Measurements from ENCODE around the gene ANKRD10.

Gene ANKRD10

GRCh38 chr13:110885966-110886869 lies 28.7 kb downstream of the ANKRD10 start:
- no peak for DNase-seq (ENCODE audit: low read depth in 2 of 2)

GRCh38 chr13:110885516-110885915 lies 29.4 kb downstream of the ANKRD10 start:
- no peak for DNase-seq (ENCODE audit: low read depth in 2 of 2)

GRCh38 chr13:110884517-110884916 lies 30.4 kb downstream of the ANKRD10 start:
- DNase-seq (ENCODE audit: low read depth in 2 of 2), result no peak

GRCh38 chr13:110883542-110883941 lies 31.3 kb downstream of the ANKRD10 start:
- DNase-seq (ENCODE audit: low read depth in 2 of 2), result no peak

DNA sequence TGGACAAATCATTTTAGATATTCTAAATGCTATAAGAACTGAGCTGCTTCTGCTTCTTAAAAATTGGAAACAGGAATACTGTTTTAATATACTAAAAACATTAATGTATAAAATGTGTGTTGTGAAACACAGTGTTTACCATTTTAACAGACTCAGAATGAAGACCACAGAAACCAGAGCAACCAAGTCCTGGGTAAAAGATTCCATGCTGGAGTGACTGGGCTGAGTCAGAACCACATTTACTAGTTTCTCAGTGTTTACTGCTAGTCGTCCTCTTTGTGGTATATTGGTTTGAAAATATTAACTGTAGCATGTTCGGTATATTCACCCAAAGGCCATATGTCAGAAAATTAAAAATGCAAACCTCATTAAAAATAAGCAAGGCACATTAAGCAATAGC lies 31.9 kb downstream of the ANKRD10 start:
- DNase-seq (ENCODE audit: low read depth in 2 of 2), result no peak

DNA sequence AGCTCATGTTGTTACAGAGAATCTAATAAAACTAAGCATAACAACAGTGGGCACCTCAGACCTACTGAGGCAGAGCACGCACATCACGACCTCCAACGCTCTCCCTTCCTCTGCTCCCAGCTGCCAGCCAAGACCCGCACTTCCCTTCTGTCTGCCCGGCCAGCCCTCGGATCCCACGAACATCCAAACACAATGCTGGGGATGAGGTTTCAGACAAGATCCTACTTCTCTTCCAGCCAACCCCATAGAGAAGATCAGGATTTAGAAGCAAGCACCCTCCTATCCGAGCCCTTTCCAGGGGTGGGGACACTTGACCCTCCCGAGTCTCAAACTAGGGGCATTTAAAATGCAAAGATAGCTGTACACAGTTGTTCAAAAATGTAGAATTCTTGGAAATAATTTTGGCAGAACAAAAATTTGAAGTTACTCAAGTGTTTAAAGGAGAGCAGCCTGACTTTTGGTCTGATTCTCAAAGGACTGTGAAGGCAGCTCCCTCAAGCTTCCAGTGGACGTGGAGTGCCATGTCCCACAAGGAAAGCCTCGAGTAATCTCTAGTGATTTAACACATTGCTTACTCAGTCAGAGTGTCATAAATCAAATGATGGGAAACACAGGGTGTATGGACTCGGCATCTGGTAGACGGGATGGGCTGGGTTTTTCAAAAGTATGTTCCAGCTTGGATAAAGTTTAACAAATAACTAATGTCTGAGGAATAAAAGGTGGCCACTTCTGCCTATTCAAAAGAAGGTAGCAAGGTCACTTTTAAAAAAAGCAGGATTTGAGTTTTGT lies 32.8 kb downstream of the ANKRD10 start:
- DNase-seq (ENCODE audit: low read depth in 2 of 2), result no peak

GRCh38 chr13:110880627-110881026 lies 34.2 kb downstream of the ANKRD10 start:
- DNase-seq (ENCODE audit: low read depth in 2 of 2), result no peak

GRCh38 chr13:110879482-110879881 lies 35.4 kb downstream of the ANKRD10 start:
- no peak for DNase-seq (ENCODE audit: low read depth in 2 of 2)

GRCh38 chr13:110877737-110878258 lies 37.1 kb downstream of the ANKRD10 start:
- no peak for DNase-seq (ENCODE audit: low read depth in 2 of 2)

- no peak for DNase-seq (ENCODE audit: low read depth in 2 of 2)
Observed at GRCh38 chr13:110876609-110877008, 38.3 kb downstream of the ANKRD10 start.

GRCh38 chr13:110875241-110875640 lies 39.6 kb downstream of the ANKRD10 start:
- no peak for DNase-seq (ENCODE audit: low read depth in 2 of 2)

DNA sequence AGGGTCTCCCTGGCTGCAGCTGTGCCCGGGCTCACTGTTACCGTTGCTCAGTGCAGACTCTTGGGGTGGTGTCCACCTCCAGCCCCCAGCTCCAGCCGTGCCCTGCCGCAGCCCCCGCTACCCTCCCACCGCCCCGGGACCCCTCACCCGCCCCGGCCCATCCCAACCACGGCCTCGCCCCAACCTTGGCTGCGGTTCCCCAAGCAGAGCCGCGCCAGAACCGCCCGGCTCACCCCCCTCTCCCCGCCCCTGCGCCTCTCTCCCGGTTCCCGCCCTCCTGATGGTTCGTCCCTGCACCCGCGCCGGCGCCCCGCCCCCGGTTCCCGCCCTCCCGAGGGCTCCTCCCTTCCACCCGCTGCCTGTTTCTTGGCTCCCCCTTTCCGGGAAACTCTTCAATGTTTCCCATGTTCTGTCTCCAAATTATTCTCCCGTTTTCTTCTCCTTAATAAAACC lies 40.3 kb downstream of the ANKRD10 start:
- peak in 1 of 2 donors; percentile 18 for DNase-seq (ENCODE audit: low read depth in 2 of 2)

DNA sequence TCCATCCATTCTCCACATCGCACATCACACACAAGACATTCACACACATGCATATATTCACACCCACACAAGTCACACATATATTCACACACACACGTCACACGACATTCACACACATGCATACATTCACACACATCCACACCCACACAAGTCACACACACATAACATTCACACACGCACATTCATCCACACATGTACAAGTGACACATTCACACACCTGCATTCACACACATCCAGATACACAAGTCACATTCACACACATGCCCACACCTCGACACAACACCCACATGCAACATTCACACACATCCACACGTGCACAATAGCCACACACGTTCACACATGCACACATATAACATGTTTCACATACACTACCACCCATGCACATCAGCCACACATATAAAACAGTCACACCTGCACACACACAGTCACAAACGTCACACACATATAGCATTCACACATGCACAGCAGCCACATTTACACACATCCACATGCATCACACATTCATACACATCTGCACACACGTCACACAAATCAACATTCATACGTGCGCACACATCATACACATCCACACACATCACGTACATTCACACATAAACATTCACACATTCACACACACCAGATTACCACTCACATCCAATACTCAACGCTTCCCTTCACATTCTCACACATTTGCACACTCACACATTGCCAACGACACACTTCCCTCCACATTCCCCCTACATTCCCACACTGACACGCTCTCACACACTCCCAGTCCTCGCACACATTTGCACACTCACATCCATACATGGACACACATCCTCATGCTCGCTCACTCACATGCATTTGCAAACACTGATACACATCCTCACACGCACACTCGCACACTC lies 41.0 kb downstream of the ANKRD10 start:
- no peak for DNase-seq (ENCODE audit: low read depth in 2 of 2)

DNA sequence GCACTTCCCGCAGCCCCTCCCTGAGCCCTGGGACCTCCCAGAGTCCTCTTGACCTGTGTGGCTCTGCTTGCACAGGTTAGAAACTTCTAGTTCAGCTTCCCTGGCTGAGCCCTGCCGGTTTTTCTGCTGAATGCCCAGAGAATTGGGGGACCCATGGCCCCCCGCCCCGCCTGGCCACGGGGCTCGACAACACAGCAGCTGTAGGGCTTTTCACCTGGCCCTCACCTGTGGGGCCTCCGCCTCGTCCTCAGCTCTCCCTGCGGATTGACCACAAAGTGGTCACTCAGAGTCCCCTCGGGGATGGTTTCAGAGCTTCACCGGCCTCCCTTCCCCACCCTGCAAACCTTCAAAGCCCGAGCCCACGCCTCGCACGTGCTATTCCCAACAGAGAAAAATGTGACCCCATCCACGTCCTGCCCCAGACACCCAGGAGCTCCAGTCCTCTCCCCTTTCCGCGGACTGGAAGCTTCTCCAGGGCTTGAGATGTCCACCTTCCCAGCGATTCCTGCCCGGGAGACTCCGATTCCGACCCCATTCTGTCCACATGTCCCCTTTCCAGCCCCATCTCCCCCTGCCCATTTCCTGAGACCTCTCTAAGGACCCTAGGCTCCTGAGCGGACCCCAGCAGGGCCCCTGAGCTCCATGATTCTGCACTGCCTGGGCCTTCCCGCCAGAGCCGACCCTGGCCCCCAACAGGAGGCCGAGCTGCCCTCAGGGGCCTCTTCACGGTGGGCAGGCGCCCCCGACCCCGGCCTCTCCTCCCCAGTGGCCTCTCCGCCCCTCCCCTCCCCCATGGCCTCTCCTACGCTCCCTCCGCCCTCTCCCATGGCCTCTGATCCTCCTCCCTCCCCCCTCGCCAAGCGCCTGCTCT lies 41.9 kb downstream of the ANKRD10 start:
- no peak for DNase-seq (ENCODE audit: low read depth in 2 of 2)

DNA sequence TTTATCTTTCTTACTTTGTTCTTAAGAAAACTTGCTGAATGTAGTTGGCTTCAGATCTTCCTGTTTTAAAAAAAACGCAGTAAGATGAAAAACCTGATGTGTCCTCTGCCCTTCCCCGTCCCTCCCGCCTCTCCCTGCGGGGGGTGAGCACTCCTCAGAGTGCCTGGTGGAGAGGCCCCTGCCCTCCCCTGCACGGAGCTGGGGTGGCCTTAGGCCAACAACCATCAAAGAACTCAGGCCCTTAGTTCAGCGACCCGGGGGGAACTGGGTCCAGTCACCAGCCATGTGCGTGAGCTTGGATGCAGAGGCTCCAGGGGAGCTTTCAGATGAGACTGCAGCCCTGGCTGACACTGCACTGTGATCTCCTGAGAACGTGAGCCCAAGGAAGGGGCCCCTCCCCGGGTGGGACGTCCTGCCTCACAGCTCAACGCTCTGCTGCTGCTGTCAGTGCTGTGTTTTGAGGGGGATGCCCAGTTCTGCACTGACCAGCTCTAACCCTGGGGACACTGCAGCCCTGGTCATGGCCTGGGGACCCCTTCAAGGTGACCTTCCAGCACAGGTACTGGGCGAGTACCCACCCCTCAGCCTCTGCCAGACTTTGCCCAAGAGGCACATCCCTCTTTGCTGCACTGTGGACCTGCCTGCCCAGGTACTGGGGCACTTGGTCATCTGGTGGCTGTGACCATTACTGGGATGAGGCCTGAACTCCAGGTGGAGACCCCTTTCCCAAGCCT lies 42.7 kb downstream of the ANKRD10 start:
- no peak for DNase-seq (ENCODE audit: low read depth in 2 of 2)

GRCh38 chr13:110869805-110870706 lies 44.8 kb downstream of the ANKRD10 start:
- no peak for DNase-seq (ENCODE audit: low read depth in 2 of 2)

- no peak for DNase-seq (ENCODE audit: low read depth in 2 of 2)
Observed at GRCh38 chr13:110869231-110869804, 45.6 kb downstream of the ANKRD10 start.

DNA sequence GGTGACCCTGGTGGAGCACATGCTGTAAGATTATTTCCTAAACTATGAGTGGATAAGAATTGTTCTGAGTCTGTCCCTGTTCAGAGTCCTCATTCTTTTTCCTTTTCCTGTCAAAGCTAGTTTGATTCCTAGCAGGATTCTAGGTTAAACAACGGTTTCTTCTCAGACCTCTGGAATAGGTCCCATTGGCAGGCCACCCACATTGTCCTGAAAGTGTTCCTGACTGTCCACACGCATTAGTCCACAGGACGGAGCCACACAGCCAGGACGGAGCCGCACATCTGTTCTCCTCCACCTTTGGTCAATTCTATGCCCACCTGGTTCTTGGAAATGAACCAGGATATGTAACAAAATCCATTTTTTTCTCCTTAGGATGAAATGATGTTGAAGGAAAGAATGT lies 46.1 kb downstream of the ANKRD10 start:
- DNase-seq (ENCODE audit: low read depth in 2 of 2), result no peak

Data from stimulated activated CD4-positive, alpha-beta T cell treated with anti-CD3 and anti-CD28 coated beads, Interleukin-1b, Interleukin-23, amount 100 ng/mL, for 1 hour (primary cell).